IPS DF 4.7 (cell line): ENCODE data around the gene IGF1.
"Not testable (repeated sequence)": the region's sequence is repeated elsewhere in the genome, so short reads cannot be mapped to it uniquely, and the experiment has no call there.

Source experiments
- DNase-seq: peaks from one replicate; pipeline ENCODE4 v3.0.0-alpha.2; 2013; ENCODE audit warnings: low spot score; ENCODE audit errors: extremely low read depth

Gene IGF1

DNA sequence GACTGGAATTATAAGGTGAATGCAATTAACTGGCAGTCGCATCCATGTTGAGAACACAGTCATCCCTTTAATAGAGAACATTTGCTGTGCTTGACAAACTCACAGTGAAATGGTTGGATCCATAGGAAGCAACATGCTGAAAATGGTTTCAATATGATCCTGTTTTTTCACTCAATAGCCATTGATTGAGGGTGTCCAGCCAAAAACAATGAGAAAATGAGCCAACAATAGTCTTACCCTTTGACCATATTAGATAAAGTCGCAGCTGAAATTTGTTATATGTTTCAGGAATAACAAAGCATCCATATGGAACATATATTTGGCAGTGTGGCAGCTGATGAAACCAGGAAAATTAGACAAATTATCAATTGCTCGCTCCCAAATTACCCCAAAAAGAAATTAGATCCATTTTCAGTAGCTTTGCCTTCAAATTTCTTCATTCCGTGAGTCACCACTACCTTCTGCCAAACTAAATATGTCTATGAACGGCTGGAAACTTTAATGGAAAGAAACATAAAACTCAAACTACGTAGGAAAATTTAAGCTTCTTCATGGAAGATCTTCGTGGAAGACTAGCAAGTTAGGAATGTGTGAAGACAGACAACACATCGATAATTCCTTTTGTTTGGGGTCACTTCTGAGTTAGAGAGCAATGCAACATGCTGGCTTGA lies 17.4 kb downstream of the IGF1 start:
- DNase-seq = no peak

DNA sequence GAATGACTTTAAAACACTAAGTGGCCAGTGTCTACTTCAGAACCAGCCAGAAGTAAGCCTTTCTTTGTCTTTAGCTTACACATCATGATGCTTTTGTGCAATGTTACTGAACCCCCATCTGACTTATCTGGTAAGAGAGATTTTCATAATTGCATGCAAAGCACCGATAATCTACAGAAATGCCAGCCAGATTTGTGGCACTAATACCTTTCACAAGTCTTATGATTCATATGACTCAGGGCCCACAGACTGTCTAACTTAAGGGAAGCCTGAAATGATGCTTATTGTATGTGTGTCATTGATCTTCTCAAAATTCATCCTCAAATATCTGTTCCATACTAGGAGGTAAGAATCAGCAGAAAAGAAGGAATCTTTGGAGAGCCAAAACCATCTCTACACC lies 18.0 kb downstream of the IGF1 start:
- no peak for DNase-seq

GRCh38 chr12:102461501-102461900 lies 18.9 kb downstream of the IGF1 start:
- no peak for DNase-seq

- no peak for DNase-seq
Observed at GRCh38 chr12:102459314-102459713, 21.0 kb downstream of the IGF1 start.

GRCh38 chr12:102454808-102455760 lies 25.3 kb downstream of the IGF1 start:
- no peak for DNase-seq

GRCh38 chr12:102454330-102454729 lies 26.0 kb downstream of the IGF1 start:
- DNase-seq = no peak

DNA sequence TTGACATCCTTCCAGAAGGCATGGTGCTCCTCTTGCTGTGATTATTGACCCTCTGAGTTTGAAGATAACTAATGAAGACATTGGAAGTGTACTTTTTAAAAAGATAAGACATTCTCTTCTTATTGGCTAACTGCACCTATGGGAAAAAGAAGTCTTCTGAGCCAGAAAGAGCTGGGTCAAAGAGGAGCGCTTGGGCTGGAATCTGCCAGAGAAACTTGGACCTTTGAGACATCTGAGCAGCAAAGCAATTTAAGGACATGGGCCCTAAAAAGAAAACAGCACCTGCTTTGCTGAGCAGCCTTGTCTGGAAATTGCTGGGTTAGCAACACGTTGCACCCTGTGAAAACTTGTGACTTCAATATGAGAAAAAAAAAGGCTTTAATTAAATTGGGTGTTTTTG lies 27.8 kb downstream of the IGF1 start:
- no peak for DNase-seq

GRCh38 chr12:102449018-102449417 lies 31.3 kb downstream of the IGF1 start:
- DNase-seq = not testable (repeated sequence)

- not testable (repeated sequence) for DNase-seq
Observed at GRCh38 chr12:102447426-102447825, 32.9 kb downstream of the IGF1 start.

GRCh38 chr12:102444707-102445106 lies 35.7 kb downstream of the IGF1 start:
- no peak for DNase-seq

DNA sequence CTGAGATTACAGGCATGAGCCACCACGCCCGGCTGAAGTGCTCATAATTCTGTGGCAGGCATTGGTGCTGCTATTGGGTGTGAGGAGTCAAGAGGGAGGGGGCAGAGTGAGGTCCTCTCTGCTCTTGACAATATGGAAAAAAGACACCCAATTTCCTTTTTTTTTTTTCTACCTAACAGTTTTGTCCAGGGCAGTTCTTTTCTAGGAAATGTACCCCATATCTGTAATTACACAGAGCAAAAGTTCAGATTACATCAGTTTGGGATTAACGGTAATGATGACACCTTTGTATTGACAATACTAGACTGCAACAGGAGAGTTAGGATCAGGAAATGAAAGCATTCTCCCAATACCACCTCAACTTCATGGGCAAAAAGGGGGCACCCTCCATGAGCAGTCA lies 36.3 kb downstream of the IGF1 start:
- DNase-seq = no peak

GRCh38 chr12:102441077-102441596 lies 39.2 kb downstream of the IGF1 start:
- no peak for DNase-seq

GRCh38 chr12:102439426-102440405 lies 40.6 kb downstream of the IGF1 start:
- DNase-seq = no peak

DNA sequence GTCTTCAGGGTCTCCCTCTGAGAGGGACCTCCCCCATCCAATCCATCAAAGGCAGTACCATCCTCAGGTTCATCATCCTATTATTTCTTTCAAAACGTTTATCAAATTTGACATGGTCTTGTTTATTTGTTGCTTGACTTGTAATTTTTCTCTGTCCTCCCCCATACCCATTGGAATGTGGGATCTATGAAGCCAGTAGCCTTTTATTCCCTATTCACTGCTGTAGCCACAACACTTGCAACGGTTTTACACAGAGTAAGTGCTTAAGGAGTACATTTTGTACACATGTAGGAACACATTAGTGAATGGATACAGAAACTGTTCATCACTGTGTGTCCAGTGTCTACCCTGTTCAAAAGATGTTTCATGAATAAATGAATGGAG lies 41.5 kb downstream of the IGF1 start:
- no peak for DNase-seq

DNA sequence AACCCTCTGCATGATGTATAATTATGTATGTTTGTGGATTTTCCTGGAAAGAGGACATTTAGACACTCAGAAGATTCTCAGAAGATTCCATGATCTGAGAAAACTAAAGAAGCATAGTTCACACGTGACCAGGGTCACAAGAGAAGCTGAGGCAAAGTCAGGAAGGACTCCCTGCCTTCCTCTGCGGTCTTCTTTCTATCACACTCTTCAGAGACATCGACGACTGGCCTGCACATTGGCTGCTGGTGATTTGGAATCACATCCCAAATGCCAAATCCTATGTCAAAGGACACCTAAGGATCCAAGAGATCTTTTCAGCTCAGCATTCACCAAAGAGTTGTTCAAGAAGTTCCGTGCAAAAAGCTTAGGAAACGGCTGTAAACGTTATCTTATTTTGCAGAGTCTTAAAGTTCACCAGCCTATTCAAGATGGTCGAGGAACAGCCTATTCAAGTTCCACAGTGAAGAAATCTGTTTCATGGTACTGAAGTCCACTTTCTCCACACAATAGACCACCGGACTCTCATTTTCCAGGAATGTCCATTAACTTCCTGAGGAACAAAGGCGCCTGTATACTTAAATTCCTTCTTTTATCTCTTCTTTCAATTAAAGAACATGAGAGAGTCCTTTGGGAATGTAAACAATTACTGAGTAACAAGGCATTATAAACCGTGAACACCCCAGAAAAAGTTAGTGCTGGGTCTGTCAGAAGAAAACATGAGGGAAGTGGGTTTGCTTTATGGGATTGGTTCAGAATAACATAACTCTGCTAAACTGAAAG lies 42.1 kb downstream of the IGF1 start:
- no peak for DNase-seq

GRCh38 chr12:102437511-102437910 lies 42.9 kb downstream of the IGF1 start:
- no peak for DNase-seq

GRCh38 chr12:102436867-102437266 lies 43.5 kb downstream of the IGF1 start:
- DNase-seq = no peak

DNA sequence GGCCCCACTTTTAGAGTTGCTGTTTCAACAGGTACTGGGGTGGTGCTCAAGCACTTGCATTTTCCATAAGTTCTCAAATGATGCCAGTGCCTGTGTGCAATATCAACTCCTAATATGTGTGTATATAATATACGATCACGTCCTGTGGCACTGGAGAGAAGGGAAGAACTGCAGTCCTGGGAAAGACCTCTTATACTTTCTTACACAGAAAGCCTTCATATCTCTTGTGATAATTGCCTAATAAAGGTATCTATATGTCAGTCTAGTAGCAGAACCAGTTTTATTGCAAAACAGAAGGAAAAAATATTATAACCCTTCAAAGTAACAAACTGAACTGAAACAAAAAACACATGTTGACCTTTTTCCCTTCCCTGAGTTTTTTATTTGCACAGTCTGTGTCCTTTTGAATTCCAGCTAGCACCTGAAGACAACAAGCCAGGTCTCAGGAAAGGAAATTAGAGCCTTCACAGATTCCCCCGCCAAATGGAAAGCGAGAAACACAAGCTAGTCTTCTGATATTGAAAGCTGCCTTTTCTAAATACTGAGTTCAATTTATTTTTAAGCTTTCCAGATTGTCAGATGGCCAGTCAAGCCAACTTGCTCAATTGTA lies 44.4 kb downstream of the IGF1 start:
- DNase-seq = no peak

DNA sequence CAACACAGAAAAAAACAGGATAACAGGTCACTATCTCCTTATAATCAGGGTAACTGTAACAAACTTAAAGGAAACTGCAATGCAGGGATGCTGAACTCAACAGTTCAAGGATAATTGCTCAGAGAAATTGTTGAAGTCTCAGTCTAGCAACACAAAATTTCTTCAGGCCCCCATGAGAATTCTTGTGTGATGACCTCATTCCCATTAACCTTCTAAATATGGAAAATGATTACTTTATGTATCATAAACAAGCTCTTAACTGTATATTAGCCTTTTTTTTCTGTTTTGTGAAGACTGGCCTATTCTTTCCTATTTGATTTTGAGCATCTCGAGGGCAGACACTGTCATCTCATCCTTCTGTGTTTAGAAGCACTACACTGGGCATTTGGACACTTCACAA lies 47.1 kb downstream of the IGF1 start:
- no peak for DNase-seq

- no peak for DNase-seq
Observed at GRCh38 chr12:102430661-102431060, 49.7 kb downstream of the IGF1 start.
